HCT116 (cell line): ENCODE results near the gene TOR1AIP2.

Source experiments
- CEBPB ChIP-seq: IDR thresholded peaks from 2 replicates; pipeline ENCODE4 v1.6.1; 2012; ENCODE audit warnings: low read depth
- ELF1 ChIP-seq: IDR thresholded peaks from 2 replicates; pipeline ENCODE4 v1.6.1; 2012; ENCODE audit warnings: low read depth, borderline replicate concordance
- EZH2 ChIP-seq: fragments of 200-600 bp; sonication (generic); IDR thresholded peaks from 2 replicates; pipeline ENCODE4 v1.6.1; 2017; ENCODE audit warnings: antibody characterized with exemption, mixed run types
- EZH2phosphoT487 ChIP-seq: fragments of 200-600 bp; IDR thresholded peaks from 2 replicates; pipeline ENCODE4 v1.6.1; 2018; ENCODE audit warnings: antibody characterized with exemption, borderline replicate concordance
- JUND ChIP-seq: IDR thresholded peaks from 2 replicates; pipeline ENCODE4 v1.6.1; 2012
- SP1 ChIP-seq: IDR thresholded peaks from 2 replicates; pipeline ENCODE4 v1.6.1; 2012; ENCODE audit warnings: low read depth
- TCF7L2 ChIP-seq: IDR thresholded peaks from 2 replicates; pipeline ENCODE4 v1.7.0; 2011; ENCODE audit warnings: borderline replicate concordance, inconsistent platforms; ENCODE audit not compliant: insufficient read depth, insufficient read length; ENCODE audit errors: extremely low read depth
- YY1 ChIP-seq: IDR thresholded peaks from 2 replicates; pipeline ENCODE4 v1.6.1; 2011; ENCODE audit warnings: low read length, low read depth, moderate library complexity, mild to moderate bottlenecking; ENCODE audit not compliant: insufficient replicate concordance; ENCODE audit errors: extremely low read depth
- ZFX ChIP-seq: fragments of 450-650 bp; IDR thresholded peaks from 2 replicates; pipeline ENCODE4 v1.6.1; 2017
- TF ChIP-seq, protein P1 (sequence below), 3 experiments: fragments of 200-600 bp in 1 of 3; sonication (generic) in 1 of 3; IDR thresholded peaks in 2 of 3; conservative IDR thresholded peaks in 1 of 3; 2 replicates each; pipeline ENCODE4 v1.5.1; 2012 to 2017; ENCODE audit warnings: low read depth in 2 of 3, low read length in 2 of 3, antibody characterized with exemption in 1 of 3, borderline replicate concordance in 1 of 3, control low read depth in 1 of 3, mild to moderate bottlenecking in 1 of 3, mixed read lengths in 1 of 3, mixed run types in 1 of 3, moderate library complexity in 1 of 3; ENCODE audit not compliant: insufficient read depth in 1 of 3

DNA sequence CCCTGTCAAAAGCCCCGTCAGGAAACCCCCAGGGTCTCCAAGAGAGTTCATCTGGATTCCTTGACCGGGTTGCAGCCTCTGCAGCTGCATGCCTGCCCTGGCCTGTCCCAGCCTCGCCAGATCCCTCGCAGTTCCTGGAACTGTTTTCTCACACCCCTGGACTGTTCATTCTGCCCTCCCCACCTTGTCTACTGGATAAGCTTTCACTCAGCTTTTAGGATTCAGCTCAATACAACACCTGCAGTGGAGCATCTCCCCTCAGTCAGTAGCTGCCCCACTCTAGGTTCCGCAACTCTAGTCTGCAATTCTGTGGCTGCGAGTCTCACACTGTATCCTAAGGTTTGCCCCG, 67.3 kb downstream of the TOR1AIP2 start:
- TF ChIP-seq, protein P1, sequence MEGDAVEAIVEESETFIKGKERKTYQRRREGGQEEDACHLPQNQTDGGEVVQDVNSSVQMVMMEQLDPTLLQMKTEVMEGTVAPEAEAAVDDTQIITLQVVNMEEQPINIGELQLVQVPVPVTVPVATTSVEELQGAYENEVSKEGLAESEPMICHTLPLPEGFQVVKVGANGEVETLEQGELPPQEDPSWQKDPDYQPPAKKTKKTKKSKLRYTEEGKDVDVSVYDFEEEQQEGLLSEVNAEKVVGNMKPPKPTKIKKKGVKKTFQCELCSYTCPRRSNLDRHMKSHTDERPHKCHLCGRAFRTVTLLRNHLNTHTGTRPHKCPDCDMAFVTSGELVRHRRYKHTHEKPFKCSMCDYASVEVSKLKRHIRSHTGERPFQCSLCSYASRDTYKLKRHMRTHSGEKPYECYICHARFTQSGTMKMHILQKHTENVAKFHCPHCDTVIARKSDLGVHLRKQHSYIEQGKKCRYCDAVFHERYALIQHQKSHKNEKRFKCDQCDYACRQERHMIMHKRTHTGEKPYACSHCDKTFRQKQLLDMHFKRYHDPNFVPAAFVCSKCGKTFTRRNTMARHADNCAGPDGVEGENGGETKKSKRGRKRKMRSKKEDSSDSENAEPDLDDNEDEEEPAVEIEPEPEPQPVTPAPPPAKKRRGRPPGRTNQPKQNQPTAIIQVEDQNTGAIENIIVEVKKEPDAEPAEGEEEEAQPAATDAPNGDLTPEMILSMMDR (IDR thresholded peaks at IDR 0.05 in 2 of 3, conservative IDR thresholded peaks at IDR 0.05 in 1 of 3; ENCODE audit: borderline replicate concordance in 1 of 3, insufficient read depth in 1 of 3, low read depth in 2 of 3, low read length in 2 of 3), result no peak
- TF ChIP-seq EZH2, result no peak
- TF ChIP-seq TCF7L2, result no peak
- TF ChIP-seq ZFX, result no peak
- no peak for TF ChIP-seq YY1
- TF ChIP-seq EZH2phosphoT487, result no peak
- TF ChIP-seq JUND, result no peak
- TF ChIP-seq ELF1, result no peak
- TF ChIP-seq CEBPB, result no peak
- no peak for TF ChIP-seq SP1
